Activated CD4-positive, alpha-beta T cell treated with anti-CD3 and anti-CD28 coated beads, Interleukin-2, amount 50 U/mL, for 16 hours (primary cell): ENCODE data around the gene HEXD.

Experiments
- DNase-seq: peaks from one replicate; pipeline ENCODE4 v3.0.0-alpha.2; 2020

The HEXD gene

DNA sequence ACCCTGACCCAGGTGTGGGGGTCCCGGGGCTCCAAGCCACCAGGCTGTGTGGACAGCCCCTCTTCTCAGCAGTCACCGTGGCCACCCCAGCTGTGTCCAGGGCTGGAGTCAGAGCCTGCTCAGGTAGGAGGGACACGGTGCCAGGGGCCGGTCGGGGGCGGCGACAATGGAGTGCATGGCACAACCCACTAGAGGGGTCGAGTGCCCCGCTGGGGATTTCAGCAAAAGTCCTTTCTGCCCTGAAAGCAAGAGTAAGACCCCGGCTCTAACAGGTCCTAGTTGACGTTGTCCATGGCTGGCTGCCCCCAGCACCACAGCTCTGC is 35.3 kb upstream of the HEXD start:
- no peak for DNase-seq

DNA sequence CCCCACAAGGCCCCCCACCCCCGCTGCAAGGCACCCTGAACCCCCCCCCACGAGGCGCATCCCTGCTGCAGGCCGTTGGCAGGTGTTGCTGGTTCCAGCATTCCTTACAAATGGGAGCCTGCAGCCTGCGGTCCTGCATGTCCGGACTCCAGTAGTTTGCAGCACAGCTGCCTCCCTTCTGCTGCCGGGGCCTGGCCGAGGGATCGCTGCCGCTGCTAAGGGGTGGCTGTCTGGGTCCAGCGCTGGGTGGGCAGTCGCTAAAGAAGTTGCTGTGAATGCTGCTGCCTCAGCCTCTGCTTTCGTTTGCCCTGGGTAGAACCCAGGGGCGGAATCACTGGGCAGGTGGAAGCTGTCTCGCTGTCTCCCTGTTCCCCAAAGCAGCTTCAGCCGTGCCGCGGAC is 34.7 kb upstream of the HEXD start:
- DNase-seq: no peak

DNA sequence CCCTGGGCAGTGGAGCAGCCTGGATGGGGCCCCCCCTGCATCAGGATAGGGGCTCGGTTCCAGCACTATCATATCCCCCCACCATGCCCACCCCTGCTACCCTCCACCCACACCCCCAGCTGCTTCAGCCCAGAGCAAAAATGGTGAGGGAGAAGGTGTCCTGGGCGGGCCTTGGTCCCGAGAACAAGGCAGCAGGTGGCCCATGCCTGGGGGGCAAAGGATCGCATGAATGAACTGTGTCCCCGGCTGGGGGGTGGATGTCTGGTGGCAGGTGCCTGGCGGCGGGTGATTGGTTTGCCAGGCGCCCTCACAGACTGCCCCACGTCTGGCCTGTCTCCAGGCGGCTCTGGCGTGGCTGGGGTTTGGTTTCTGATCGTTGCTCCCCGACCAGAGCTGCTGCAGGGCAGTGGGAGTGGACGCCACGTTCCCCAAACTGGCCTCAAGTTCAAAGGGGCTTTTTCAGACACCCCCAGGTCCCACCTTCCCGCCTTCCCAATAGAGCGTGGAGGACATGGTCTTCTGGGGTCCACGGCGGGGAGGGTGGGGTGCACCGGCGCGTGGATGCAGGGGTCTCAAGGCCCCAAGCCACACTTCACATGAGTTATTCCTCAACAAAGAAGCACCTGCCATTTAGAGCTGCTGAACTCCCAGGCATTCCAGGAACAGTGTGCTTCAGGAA is 34.0 kb upstream of the HEXD start:
- DNase-seq: no peak

DNA sequence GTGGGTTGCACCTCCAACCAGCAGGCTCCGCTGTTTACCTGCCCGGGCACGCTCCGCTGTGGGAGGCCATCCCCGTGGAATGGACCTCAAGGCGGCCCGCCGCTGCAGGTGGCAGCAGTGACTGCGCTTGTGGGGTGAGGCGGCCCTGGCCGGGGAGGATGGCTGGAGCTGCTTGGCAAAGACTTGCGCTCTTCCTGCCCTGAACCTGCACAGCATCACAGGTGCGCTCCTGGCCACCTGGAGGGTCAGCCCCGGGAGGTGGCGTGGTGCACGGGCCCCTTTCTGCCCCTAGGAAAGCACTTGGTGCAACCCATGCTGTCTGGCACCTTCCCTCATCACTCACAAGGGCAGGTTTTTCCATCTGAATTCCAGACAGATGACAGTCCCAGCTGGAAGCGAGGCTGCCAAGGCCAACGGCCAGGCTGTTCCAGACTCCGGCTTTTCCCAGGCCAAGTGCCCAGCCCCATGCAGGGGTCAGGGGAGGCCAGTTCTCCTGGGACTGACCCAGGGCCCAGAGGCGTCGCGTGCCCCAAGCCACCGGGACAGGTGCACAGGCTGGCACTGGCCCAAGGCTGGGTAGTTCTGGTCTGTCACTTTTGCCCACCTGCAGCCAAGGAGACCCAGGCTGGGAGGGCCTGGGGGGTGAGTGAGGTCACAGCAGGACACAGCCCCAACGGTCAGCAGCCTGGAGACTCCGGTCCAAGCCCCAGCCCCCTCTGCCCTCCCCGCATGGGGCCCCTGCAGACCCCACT is 33.2 kb upstream of the HEXD start:
- no peak for DNase-seq

DNA sequence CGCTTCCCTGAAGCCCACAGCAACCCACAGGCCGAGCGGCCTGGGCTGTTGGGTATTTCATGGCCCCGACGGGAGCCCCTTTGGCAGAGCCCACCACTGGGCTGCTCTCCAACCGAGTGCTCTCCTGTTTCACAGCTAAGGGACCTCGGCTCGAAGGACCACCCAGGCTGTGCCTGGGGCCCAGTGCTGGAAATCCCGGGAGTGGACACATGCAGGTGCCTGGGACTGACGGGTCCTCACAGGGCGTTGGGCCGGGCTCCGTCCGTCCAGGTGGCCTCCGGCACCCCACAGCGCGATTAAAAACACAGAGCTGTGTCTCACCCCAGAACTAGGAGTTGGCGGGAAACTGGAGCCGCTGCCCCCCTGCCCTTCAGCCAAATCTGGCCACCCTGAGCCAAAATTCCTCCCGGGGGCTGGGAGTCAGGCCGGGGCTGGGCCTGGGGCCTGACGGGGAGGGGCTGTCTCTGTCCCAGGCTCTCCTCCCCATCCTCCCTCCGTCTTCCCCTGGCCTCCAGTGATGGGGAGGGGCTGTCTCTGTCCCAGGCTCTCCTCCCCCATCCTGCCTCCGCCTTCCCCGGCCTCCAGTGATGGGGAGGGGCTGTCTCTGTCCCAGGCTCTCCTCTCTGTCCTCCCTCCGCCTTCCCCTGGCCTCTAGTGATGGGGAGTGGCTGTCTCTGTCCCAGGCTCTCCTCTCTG is 32.4 kb upstream of the HEXD start:
- DNase-seq: no peak

DNA sequence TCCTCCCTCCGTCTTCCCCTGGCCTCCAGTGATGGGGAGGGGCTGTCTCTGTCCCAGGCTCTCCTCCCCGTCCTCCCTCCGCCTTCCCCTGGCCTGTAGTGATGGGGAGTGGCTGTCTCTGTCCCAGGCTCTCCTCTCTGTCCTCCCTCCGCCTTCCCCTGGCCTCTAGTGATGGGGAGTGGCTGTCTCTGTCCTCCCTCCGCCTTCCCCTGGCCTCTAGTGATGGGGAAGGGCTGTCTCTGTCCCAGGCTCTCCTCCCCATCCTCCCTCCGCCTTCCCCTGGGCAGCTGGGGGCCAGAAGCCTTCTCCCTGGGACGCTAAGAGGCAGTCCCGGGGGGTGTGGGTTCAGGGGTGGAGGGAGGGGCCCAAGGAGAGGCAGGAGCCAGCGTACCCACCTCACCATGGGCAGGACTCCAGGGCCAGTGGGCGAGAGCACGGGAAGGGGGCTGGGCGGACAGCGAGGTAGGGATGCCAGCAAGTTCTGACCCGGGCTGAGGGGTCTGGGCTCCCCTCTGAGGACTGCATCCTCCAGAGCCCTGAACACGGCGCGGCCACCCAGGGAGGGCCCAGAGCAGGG is 31.8 kb upstream of the HEXD start:
- no peak for DNase-seq

DNA sequence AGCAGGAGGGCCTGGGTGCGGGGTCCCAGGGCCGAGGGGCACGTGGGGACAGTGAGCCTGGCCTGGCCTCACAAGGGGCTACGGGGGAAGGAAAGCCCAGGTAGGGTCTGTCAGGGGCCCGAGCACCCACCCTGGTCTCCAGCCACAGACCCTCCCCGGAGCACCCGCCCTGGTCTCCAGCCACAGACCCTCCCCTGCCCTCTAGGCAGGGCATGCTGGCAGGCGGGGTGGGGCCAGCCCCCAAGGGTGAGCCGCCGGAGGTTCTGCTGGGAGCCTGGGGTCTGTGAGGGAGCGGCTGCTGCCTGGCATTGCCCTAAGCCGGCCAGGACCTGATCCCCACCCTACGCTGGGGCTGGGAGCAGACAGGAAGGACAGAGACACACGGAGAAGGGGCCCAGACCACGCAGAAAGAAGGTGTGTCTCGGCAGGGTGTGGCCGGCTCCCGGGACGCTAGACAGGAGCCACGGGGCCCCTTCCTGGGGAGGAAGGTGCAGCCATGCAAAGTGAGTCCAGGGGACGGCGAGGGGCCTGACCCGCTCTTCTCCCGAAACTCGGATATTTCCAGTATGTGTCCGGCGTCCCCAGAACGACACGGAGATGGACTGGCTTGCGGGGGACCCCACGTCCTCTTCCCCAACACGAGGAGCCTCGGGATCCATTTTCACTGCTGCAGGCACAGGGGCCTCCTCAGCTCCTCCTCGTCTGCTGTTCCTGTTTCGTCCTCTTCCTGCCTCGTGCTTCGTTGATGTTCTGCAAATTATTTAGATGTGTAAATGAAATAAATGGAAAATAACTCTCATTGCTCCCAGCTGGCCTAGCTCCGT is 31.1 kb upstream of the HEXD start:
- no peak for DNase-seq

DNA sequence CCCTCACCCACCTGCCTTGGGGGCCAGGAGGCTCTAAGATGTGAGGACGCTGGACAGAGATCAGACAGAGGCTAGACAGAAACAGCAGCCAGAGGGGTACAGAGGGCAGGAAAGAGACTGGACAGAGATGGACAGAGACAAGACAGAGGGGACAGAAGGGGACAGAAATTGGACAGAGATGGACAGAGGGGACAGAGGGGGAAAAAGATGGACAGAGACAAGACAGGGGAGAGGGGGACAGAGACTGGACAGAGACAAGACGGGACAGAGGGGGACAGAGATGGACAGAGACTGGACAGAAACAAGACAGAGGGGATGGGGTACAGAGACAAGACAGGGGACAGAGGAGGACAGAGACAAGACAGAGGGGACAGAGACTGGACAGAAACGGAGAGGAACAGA is 30.4 kb upstream of the HEXD start:
- DNase-seq: no peak

DNA sequence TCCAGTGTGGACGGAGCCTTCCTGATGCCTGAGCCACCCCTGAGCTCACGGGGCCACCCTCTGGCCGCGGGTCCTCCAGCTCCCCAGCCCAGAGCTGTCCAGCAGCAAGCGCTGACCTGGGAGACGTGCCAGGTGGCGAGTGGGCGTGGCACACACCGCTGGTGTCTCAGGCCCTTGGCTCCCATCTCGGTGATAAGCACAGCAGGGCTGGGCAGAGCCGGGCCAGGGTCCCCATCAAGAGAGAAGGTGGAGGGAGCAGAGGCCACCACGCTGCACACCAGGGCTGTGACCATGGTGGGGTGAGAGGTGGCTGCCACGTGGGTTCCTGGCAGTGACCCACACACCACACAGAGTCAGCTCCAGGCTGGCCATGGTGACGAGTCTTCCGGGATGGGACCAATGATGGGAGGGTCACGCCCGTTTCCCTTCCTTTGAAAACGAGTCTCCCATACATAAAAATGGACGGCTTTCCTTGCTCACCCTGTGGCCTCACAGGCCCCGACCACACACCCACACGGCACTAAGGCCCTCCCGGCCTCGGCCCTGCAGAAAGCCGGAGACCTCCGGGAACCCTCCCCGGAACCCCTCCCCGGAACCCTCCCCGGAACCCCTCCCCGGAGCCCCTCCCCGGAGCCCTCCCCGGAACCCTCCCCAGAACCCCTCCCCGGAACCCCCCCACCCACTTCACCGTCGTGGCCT is 29.8 kb upstream of the HEXD start:
- DNase-seq: no peak

DNA sequence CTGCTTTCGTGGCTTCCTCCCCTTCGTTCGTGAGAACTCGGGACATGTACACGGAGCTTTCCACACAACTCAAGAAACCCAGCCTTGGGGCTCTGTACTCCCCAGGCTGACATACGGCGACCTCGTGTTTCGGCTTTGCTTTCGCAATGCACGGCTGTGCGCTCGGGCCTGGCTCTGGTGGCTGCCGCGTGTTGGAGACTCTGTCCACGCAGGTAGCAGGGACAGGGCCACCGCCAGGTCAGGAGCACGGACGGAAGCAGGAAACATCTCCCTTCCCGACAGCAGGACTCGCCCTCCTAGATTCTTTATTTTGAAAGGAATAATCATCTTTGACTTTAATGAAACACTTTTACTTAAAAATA is 29.2 kb upstream of the HEXD start:
- no peak for DNase-seq

DNA sequence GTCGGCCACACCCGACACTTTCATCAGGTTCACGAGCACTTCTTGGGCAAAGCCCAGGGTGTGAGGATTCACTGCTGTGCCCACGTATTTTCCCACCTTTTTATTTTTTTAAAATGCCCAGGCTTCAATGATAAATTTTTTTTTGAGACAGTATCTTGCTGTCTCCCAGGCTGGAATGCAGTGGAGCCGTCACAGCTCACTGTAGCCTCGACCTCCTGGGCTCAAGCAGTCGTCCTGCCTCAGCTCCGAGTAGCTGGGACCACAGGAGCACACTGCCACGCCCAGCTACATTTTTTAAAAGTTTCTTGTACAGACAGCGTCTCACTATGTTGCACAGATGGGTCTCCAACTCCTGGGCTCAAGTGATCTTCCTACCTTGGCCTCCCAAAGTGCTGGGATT is 28.8 kb upstream of the HEXD start:
- no peak for DNase-seq

DNA sequence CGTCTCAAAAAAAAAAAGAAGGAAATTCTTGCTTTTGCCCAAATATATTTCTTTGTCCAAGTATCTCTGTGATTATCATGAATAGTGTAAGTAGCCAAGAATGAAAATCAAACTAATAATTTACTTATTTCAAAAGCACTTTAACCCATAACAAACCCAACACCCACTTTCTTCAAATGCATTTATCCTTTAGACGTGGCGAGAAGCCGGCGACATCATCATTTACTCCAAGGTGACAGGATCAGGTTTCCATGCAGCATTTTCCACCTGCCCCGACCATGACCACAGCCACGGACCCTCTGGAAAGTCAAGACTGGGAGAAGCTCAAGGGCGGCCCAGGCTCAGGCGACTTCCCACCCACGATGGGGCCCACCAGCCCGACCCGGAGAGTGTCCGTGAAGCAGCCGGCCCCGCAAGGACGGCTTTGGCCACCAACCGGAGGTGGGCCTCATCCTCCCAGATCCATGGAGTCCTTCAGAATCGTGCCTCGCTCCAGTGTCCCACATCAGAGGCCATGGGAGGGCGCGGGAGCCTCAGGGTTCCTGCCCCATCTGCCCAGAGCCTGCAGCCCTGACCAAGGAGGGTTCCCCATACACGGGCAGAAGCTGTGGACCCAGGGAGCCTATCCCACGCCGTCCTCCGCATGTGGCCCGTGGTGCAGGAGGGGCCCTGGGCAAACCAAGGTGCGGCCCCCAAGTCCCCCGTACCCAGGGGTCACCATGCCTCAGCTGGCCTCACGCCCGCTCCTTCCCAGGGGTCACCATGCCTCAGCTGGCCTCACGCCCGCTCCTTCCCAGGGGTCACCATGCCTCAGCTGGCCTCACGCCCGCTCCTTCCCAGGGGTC is 27.9 kb upstream of the HEXD start:
- DNase-seq: no peak

DNA sequence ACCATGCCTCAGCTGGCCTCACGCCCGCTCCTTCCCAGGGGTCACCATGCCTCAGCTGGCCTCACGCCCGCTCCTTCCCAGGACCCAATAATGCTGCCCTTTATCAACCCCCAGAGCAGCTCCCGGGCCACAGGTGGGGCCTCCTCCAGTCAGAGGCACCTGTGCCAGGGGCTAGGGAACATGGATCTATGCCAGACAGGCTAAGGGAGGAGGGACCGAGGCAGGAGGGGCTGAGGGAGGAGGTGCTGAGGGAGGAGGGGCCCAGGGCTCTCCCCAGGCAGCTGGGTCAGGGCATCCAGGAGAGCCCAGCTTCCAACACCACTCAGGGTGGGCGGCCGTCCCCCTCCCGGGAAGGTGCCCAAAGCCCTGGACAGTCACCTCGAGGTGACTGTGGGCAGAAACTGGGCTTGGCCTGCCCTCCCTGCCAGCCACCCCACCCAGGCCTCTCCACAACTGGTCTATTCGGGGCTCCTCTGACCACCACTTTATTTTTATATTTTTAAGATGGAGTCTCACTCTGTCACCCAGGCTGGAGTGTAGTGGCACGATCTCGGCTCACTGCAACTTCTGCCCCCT is 27.2 kb upstream of the HEXD start:
- DNase-seq: no peak

DNA sequence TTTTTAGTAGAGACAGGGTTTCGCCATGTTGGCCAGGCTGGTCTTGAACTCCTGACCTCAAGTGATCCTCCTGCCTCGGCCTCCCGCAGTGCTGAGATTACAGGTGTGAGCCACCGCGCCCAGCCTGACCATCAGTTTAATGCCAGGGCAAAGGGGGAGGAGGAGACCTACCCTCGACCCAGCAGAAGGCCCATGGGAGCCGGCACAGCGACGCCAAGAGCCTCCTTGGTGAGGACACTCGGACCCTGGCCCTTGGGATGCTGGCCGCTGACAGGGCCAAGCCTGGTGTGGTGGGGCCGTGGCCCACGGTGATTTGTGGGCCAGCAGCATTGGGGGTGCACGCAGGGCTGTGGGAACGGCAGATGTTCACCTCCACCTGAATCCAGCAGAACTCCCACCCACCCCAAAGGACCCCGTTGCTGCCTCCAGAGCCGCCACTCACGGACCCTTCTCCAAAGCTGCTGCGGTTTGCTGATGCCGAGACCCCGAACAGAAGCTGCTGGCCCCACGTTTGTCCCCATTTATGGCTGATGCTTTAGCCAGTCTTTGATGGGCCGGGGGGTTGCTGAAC is 26.6 kb upstream of the HEXD start:
- DNase-seq: no peak

DNA sequence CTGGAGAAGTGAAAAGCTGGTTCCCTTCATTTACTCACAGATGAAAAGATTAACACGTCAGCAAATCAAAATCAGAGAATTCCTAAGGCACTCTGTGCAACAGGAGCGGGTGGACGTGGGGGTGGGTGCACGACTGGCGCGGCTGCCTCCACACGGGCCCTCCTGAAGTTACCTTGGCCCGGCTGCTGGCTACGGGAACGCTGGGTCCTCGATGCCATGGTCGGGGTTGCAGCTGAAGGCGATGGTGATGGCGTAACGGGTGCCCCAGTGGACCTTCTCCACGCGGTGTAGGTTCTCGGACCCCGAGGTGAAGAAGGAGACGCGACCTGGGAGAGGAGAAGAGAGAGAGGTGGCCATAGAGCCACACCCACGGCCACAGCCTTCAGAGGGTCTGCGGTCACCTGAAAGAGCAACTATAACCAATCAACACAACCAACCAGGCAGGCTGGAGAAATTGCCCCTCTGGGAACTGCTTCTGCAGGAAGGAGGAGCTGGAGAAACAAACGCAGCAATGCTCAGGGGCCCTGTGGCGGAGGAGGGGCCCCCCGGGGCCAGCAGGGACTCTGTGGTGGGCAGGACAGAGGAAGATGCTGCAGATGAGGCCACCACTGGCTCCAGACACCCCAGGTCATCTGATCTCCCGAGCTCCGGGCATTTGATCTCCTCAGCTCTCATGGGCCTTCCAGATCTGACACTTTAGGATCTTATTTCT is 25.8 kb upstream of the HEXD start:
- no peak for DNase-seq

DNA sequence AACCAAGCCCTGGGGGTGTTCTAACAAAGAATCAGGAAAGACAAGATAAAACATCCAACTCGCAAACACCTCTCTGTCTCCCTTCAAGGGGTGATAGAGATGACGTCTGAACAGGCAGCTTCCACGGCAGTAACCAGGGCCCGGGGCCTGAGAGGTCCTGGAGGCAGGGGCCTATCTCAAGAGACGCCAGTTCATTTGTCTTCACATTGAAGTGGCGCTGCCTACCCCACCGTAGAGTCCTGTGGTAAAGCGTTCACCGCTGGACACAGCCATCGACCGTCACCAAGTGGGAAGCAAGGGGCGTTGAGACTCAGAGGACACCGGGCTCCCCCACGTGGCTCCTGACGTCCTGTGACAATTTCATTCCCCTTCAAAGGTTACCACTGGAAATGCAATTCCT is 25.2 kb upstream of the HEXD start:
- no peak for DNase-seq

DNA sequence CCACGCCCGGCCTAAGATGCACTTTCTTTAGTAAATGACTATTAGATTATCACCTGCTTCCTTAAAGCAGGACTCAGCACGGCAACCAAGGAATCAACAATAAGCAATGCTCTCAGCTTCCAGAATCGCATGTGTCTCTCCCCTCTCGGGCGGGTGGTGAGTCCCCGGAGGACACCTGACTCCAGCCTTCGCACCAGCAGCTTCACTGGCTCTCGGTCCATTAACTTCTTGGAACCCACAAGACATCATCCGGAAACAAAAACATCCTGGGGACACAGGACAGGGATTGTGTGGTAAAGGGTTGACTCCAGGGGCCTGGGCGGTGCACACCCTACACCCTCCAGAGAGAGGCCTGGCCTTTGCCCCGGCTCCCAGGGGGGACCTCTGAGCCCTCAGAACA is 23.9 kb upstream of the HEXD start:
- DNase-seq: no peak

DNA sequence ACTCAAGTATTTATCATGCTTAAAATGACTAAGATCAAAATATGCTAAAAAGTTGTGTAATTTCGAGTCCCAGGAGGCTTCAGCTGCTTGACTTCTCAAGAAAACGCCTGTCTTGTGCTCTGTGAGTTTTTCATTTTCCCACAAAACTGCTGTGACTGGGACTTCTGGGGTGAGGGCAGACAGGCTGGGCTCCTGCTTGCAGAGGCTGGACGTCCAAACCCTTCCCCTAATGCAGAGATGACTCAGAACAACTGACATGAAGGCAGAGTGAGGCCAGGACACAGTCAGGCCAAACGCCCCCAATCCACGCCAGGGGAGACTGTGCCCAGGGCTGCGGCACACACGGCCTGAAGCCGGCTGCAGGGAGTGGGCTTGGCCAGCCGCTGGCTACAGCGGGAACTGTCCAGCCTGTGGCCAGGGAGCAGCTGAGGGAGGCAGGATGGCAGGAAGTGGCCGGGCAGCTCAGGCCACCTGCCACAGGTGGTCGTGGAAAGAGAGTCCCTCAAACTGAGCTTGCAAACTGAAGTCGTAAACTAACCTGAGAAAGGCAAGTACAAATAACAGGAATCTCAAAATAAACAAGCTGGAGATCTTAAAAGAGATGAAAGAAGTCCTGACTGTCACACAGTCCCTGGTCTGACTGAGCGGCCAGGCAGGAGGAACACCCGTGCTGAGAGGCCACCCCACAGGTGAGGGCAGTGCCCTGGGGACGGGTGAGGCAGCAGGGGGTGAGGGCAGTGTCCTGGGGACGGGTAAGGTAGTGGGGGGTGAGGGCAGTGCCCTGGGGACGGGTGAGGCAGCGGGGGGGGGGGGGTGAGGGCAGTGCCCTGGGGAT is 21.3 kb upstream of the HEXD start:
- DNase-seq: no peak
